ENCODE data around the gene SMIM45.

SMIM45 gene

GRCh38 chr22:41916745-41917358, 35.1 kb upstream of the SMIM45 start:
- Mint-ChIP-seq H3K9me3 (ENCODE audit: unreplicated experiment) (peaks cover 5% of the 10 kb centered on the region), H3K4me1 (ENCODE audit: low read depth, unreplicated experiment) (peaks cover 2% of the 10 kb centered on the region), H3K27me3 (ENCODE audit: unreplicated experiment) (peaks cover 32% of the 10 kb centered on the region), H3K27ac (ENCODE audit: unreplicated experiment) (no peak overlapping the region), H3K36me3 (ENCODE audit: unreplicated experiment) (no peaks in the 10 kb centered on the region), H3K4me3 (ENCODE audit: unreplicated experiment) (no peak overlapping the region)
- DNase-seq = no peak
- no peak for TF ChIP-seq CTCF (IDR thresholded peaks at IDR 0.05; ENCODE audit: partially characterized antibody, unreplicated experiment)

GRCh38 chr22:41917375-41917902, 34.5 kb upstream of the SMIM45 start:
- H3K4me3 Mint-ChIP-seq (ENCODE audit: unreplicated experiment) = no peak overlapping the region
- H3K4me1 Mint-ChIP-seq (ENCODE audit: low read depth, unreplicated experiment) = peaks cover 2% of the 10 kb centered on the region
- no peak for TF ChIP-seq CTCF (IDR thresholded peaks at IDR 0.05; ENCODE audit: partially characterized antibody, unreplicated experiment)
- H3K27ac Mint-ChIP-seq (ENCODE audit: unreplicated experiment) = no peak overlapping the region
- no peak for DNase-seq
- H3K27me3 Mint-ChIP-seq (ENCODE audit: unreplicated experiment) = peaks cover 27% of the 10 kb centered on the region
- H3K36me3 Mint-ChIP-seq (ENCODE audit: unreplicated experiment) = no peaks in the 10 kb centered on the region
- peaks cover 5% of the 10 kb centered on the region for H3K9me3 Mint-ChIP-seq (ENCODE audit: unreplicated experiment)

- no peak for TF ChIP-seq CTCF (IDR thresholded peaks at IDR 0.05; ENCODE audit: partially characterized antibody, unreplicated experiment)
- no peak for DNase-seq
- Mint-ChIP-seq H3K4me1 (ENCODE audit: low read depth, unreplicated experiment) (peaks cover 2% of the 10 kb centered on the region), H3K9me3 (ENCODE audit: unreplicated experiment) (peaks cover 5% of the 10 kb centered on the region), H3K4me3 (ENCODE audit: unreplicated experiment) (no peak overlapping the region), H3K27me3 (ENCODE audit: unreplicated experiment) (peaks cover 22% of the 10 kb centered on the region), H3K27ac (ENCODE audit: unreplicated experiment) (no peak overlapping the region), H3K36me3 (ENCODE audit: unreplicated experiment) (no peaks in the 10 kb centered on the region)
Measured at GRCh38 chr22:41917903-41918791, 33.8 kb upstream of the SMIM45 start.

- TF ChIP-seq CTCF (IDR thresholded peaks at IDR 0.05; ENCODE audit: partially characterized antibody, unreplicated experiment) = no peak
- no peak overlapping the region for H3K27ac Mint-ChIP-seq (ENCODE audit: unreplicated experiment)
- peak; percentile 81 for DNase-seq
- H3K9me3 Mint-ChIP-seq (ENCODE audit: unreplicated experiment) = peaks cover 5% of the 10 kb centered on the region
- H3K4me3 Mint-ChIP-seq (ENCODE audit: unreplicated experiment) = no peak overlapping the region
- H3K27me3 Mint-ChIP-seq (ENCODE audit: unreplicated experiment) = peaks cover 23% of the 10 kb centered on the region
- peaks cover 2% of the 10 kb centered on the region for H3K4me1 Mint-ChIP-seq (ENCODE audit: low read depth, unreplicated experiment)
- no peaks in the 10 kb centered on the region for H3K36me3 Mint-ChIP-seq (ENCODE audit: unreplicated experiment)
Measured at GRCh38 chr22:41919357-41920224, 32.4 kb upstream of the SMIM45 start.
